Neural cell (in vitro differentiated cells): ENCODE data around the gene TIPARP. TPM values are rescaled to one million over a fixed set of nuclear protein-coding genes. Genes with fewer than 3 reads are reported as not detected.

Experiments used
- H2AFZ ChIP-seq: fragments of 200-600, 300-800 bp; sonication (generic), shearing (Covaris generic); 2 replicates; pipeline ENCODE4 v1.6.0; 2014; ENCODE audit warnings: low read depth, mild to moderate bottlenecking, antibody characterized with exemption, low read length, moderate library complexity
- H3F3A ChIP-seq: fragments of 200-600 bp; shearing (Covaris generic); 2 replicates; pipeline ENCODE4 v1.6.1; 2016; ENCODE audit warnings: mild to moderate bottlenecking, moderate library complexity, mixed read lengths, antibody characterized with exemption, low read length; ENCODE audit not compliant: insufficient read depth, poor library complexity, severe bottlenecking
- H3K27ac ChIP-seq: fragments of 200-600, 300-800 bp; sonication (generic), shearing (Covaris generic); 2 replicates; pipeline ENCODE4 v1.5.1; 2014; ENCODE audit warnings: mild to moderate bottlenecking, low read length, moderate library complexity
- H3K27me3 ChIP-seq: fragments of 300-800, 200-600 bp; sonication (generic), shearing (Covaris generic); 2 replicates; pipeline ENCODE4 v1.6.0; 2014; ENCODE audit warnings: mild to moderate bottlenecking, low read depth, low read length, moderate library complexity; ENCODE audit not compliant: insufficient read depth
- H3K36me3 ChIP-seq: fragments of 300-800, 200-600 bp; sonication (generic), shearing (Covaris generic); 2 replicates; pipeline ENCODE4 v1.5.1; 2014; ENCODE audit warnings: mild to moderate bottlenecking, antibody characterized with exemption, low read length, moderate library complexity; ENCODE audit not compliant: insufficient read depth
- H3K4me2 ChIP-seq: fragments of 300-800, 200-600 bp; sonication (generic), shearing (Covaris generic); 2 replicates; pipeline ENCODE4 v1.6.0; 2014; ENCODE audit warnings: mild to moderate bottlenecking, low read length
- H3K4me3 ChIP-seq: fragments of 300-800, 200-600 bp; sonication (generic), shearing (Covaris generic); 2 replicates; pipeline ENCODE4 v1.5.1; 2014; ENCODE audit warnings: mild to moderate bottlenecking, low read length, moderate library complexity
- H3K79me2 ChIP-seq: fragments of 200-600 bp; shearing (Covaris generic); replicated peaks from 2 replicates; pipeline ENCODE4 v1.6.0; 2014; ENCODE audit warnings: mild to moderate bottlenecking, low read length, moderate library complexity; ENCODE audit not compliant: insufficient read depth
- H3K9ac ChIP-seq: fragments of 300-800, 200-600 bp; sonication (generic), shearing (Covaris generic); 2 replicates; pipeline ENCODE4 v1.6.1; 2016; ENCODE audit warnings: mild to moderate bottlenecking, low read length, mixed read lengths
- H3K9me2 ChIP-seq: fragments of 200-600 bp; shearing (Covaris generic); 2 replicates; pipeline ENCODE4 v1.6.1; 2016; ENCODE audit warnings: mild to moderate bottlenecking, low read length, mixed read lengths; ENCODE audit not compliant: insufficient read depth
- H3K9me3 ChIP-seq: fragments of 200-600, 300-800 bp; sonication (generic), shearing (Covaris generic); 2 replicates; pipeline ENCODE4 v1.6.1; 2016; ENCODE audit warnings: mild to moderate bottlenecking, mixed run types, low read length, moderate library complexity, mixed read lengths
- H4K20me1 ChIP-seq: fragments of 200-600 bp; shearing (Covaris generic); 2 replicates; pipeline ENCODE4 v1.6.1; 2016; ENCODE audit warnings: mild to moderate bottlenecking, mixed run types; ENCODE audit not compliant: insufficient read depth
- CTCF ChIP-seq: fragments of 450-650 bp; IDR thresholded peaks from 2 replicates; pipeline ENCODE4 v1.5.1; 2014; ENCODE audit warnings: antibody characterized with exemption, mild to moderate bottlenecking, moderate library complexity; ENCODE audit not compliant: poor library complexity, severe bottlenecking
- EP300 ChIP-seq: fragments of 450-650 bp; conservative IDR thresholded peaks from 2 replicates; pipeline ENCODE4 v1.6.1; 2014; ENCODE audit warnings: antibody characterized with exemption, mild to moderate bottlenecking, moderate library complexity; ENCODE audit not compliant: poor library complexity, severe bottlenecking
- EZH2 ChIP-seq: fragments of 200-600, 300-800 bp; shearing (Covaris generic), sonication (generic); IDR thresholded peaks from 2 replicates; pipeline ENCODE4 v1.6.1; 2014; ENCODE audit warnings: antibody characterized with exemption, low read length, borderline replicate concordance, mild to moderate bottlenecking; ENCODE audit not compliant: insufficient read depth, poor library complexity, severe bottlenecking
- MXI1 ChIP-seq: fragments of 450-650 bp; conservative IDR thresholded peaks from 2 replicates; pipeline ENCODE4 v1.6.1; 2014; ENCODE audit warnings: antibody characterized with exemption, mild to moderate bottlenecking; ENCODE audit not compliant: poor library complexity, severe bottlenecking
- POLR2AphosphoS5 ChIP-seq: IDR thresholded peaks from 2 replicates; pipeline ENCODE4 v1.6.1; 2012
- RAD21 ChIP-seq: fragments of 450-650 bp; conservative IDR thresholded peaks from 2 replicates; pipeline ENCODE4 v1.6.1; 2014; ENCODE audit warnings: antibody characterized with exemption, mild to moderate bottlenecking, moderate library complexity
- REST ChIP-seq: IDR thresholded peaks from 2 replicates; pipeline ENCODE4 v1.6.1; 2012; ENCODE audit warnings: borderline replicate concordance
- SMC3 ChIP-seq: fragments of 450-650 bp; conservative IDR thresholded peaks from 2 replicates; pipeline ENCODE4 v1.6.1; 2014; ENCODE audit warnings: antibody characterized with exemption, mild to moderate bottlenecking, moderate library complexity; ENCODE audit not compliant: poor library complexity
- TAF1 ChIP-seq: IDR thresholded peaks from 2 replicates; pipeline ENCODE4 v1.6.1; 2012; ENCODE audit warnings: low read depth
- polyA plus RNA-seq: library from polyadenylated mRNA; depleted of rRNA; stranded (reverse); fragments of >200 nt; gene quantifications from 2 replicates; pipeline ENCODE4 v1.2.3, GENCODE V29; 2014

Gene TIPARP
- polyA plus RNA-seq, 1 donor from 2014 or later: 5.4 TPM

GRCh38 chr3:156670077-156670476 is 4.3 kb upstream of the TIPARP start:
- H3K79me2 ChIP-seq: no peaks in the 10 kb centered on the region
- H3F3A ChIP-seq: no peaks in the 10 kb centered on the region
- no peaks in the 10 kb centered on the region for H3K27me3 ChIP-seq
- no peak overlapping the region for H3K9ac ChIP-seq
- H3K9me2 ChIP-seq: no peaks in the 10 kb centered on the region
- no peaks in the 10 kb centered on the region for H3K9me3 ChIP-seq
- no peaks in the 10 kb centered on the region for H4K20me1 ChIP-seq
- H3K4me2 ChIP-seq: no peak overlapping the region
- TF ChIP-seq RAD21 (no peak), POLR2AphosphoS5 (no peak), MXI1 (no peak), TAF1 (no peak), REST (no peak), CTCF (no peak), SMC3 (no peak)
- H3K27ac ChIP-seq: no peak overlapping the region
- H3K4me3 ChIP-seq: no peak overlapping the region
- H2AFZ ChIP-seq: no peak overlapping the region
- H3K36me3 ChIP-seq: no peaks in the 10 kb centered on the region

- TF ChIP-seq SMC3 (no peak), EZH2 (no peak), RAD21 (no peak), CTCF (no peak), EP300 (no peak)
- H3K79me2 ChIP-seq: no peaks in the 10 kb centered on the region
- no peaks in the 10 kb centered on the region for H3K9me3 ChIP-seq
- H3K4me3 ChIP-seq: no peak overlapping the region
- H3K36me3 ChIP-seq: no peaks in the 10 kb centered on the region
- no peak overlapping the region for H3K27ac ChIP-seq
- no peak overlapping the region for H3K9ac ChIP-seq
- H3K4me2 ChIP-seq: no peak overlapping the region
- H3K27me3 ChIP-seq: no peaks in the 10 kb centered on the region
- H3F3A ChIP-seq: no peaks in the 10 kb centered on the region
- no peaks in the 10 kb centered on the region for H4K20me1 ChIP-seq
- no peak overlapping the region for H2AFZ ChIP-seq
- H3K9me2 ChIP-seq: no peaks in the 10 kb centered on the region
Measured at GRCh38 chr3:156670652-156671051, 3.7 kb upstream of the TIPARP start.
